Suppressor macrophage treated with lipopolysaccharide for 4 hours (primary cell): ENCODE measurements around the gene MXD4.
"Not testable (repeated sequence)": the region's sequence is repeated elsewhere in the genome, so short reads cannot be mapped to it uniquely, and the experiment has no call there.

Experiments used
- DNase-seq: peaks from one replicate; pipeline ENCODE4 v3.0.0-alpha.2; 2020

MXD4 gene

GRCh38 chr4:2291705-2292645, 30.1 kb upstream of the MXD4 start:
- no peak for DNase-seq

GRCh38 chr4:2290974-2291704, 29.2 kb upstream of the MXD4 start:
- DNase-seq, result no peak

- DNase-seq, result no peak
These were observed 28.6 kb upstream of the MXD4 start for GRCh38 chr4:2290488-2290887.

- no peak for DNase-seq
These were observed 28.0 kb upstream of the MXD4 start for GRCh38 chr4:2289955-2290333.

- no peak for DNase-seq
These were observed 27.5 kb upstream of the MXD4 start for GRCh38 chr4:2289311-2289954.

- no peak for DNase-seq
These were observed 26.2 kb upstream of the MXD4 start for GRCh38 chr4:2288051-2288541.

GRCh38 chr4:2287594-2287915, 25.6 kb upstream of the MXD4 start:
- no peak for DNase-seq

GRCh38 chr4:2286904-2287593, 25.1 kb upstream of the MXD4 start:
- DNase-seq, result no peak

- DNase-seq, result no peak
These were observed 23.9 kb upstream of the MXD4 start for GRCh38 chr4:2285613-2286381.

GRCh38 chr4:2284934-2285612, 23.2 kb upstream of the MXD4 start:
- peak; percentile 6 for DNase-seq

- DNase-seq, result no peak
These were observed 22.4 kb upstream of the MXD4 start for GRCh38 chr4:2284161-2284933.

GRCh38 chr4:2283199-2283711, 21.3 kb upstream of the MXD4 start:
- DNase-seq, result no peak

GRCh38 chr4:2281575-2282343, 19.9 kb upstream of the MXD4 start:
- DNase-seq, result peak; percentile 8

GRCh38 chr4:2280531-2281300, 18.8 kb upstream of the MXD4 start:
- DNase-seq, result no peak

- no peak for DNase-seq
These were observed 16.0 kb upstream of the MXD4 start for GRCh38 chr4:2277956-2278355.

GRCh38 chr4:2276581-2277325, 14.8 kb upstream of the MXD4 start:
- no peak for DNase-seq

- DNase-seq, result no peak
These were observed 13.8 kb upstream of the MXD4 start for GRCh38 chr4:2275546-2276251.

- DNase-seq, result not testable (repeated sequence)
These were observed 13.1 kb upstream of the MXD4 start for GRCh38 chr4:2275044-2275397.
